HepG2 (cell line): ENCODE measurements around the gene RFC1. TPM values are rescaled to one million over a fixed set of nuclear protein-coding genes. Genes with fewer than 3 reads are reported as not detected.

Source experiments
- ASH2L ChIP-seq: fragments of 300-600, 200-600 bp; sonication (generic); IDR thresholded peaks from 2 replicates; pipeline ENCODE4 v1.7.0; 2017; ENCODE audit warnings: low read depth, mild to moderate bottlenecking, moderate library complexity, mixed read lengths, low read length; ENCODE audit not compliant: insufficient read length
- ATF4 ChIP-seq, 2 experiments: fragments of 450-650 bp in 1 of 2; sonication (generic) in 1 of 2; formaldehyde crosslinking; IDR thresholded peaks; 2 replicates each; pipeline versions ENCODE4 v1.5.0 to v1.8.0; 2020 to 2022; ENCODE audit warnings: mild to moderate bottlenecking in 1 of 2, missing genetic modification reagents in 1 of 2
- ATM ChIP-seq: fragments of 450-650 bp; IDR thresholded peaks from 2 replicates; pipeline ENCODE4 v1.7.1; 2017; ENCODE audit warnings: mild to moderate bottlenecking, borderline replicate concordance
- CEBPG ChIP-seq: IDR thresholded peaks from 2 replicates; pipeline ENCODE4 v1.6.1; 2016
- EP300 ChIP-seq, 3 experiments: sonication (generic) in 1 of 3; formaldehyde crosslinking in 1 of 3; IDR thresholded peaks; 2 replicates each; pipeline versions ENCODE4 v1.5.1 to v1.6.1; 2011 to 2020; ENCODE audit warnings: low read depth in 2 of 3, low read length in 2 of 3, borderline replicate concordance in 1 of 3, improper control_type of control experiment in 1 of 3, mild to moderate bottlenecking in 1 of 3, missing genetic modification reagents in 1 of 3, moderate library complexity in 1 of 3
- FOXO1 ChIP-seq: sonication (generic); formaldehyde crosslinking; IDR thresholded peaks from 2 replicates; pipeline ENCODE4 v1.4.0; 2020; ENCODE audit warnings: missing genetic modification reagents
- HNRNPL ChIP-seq: fragments of 200-400 bp; formaldehyde crosslinking; IDR thresholded peaks from 2 replicates; pipeline ENCODE4 v1.6.1; 2017; ENCODE audit warnings: mild to moderate bottlenecking, low read depth, low read length
- KAT8 ChIP-seq: IDR thresholded peaks from 2 replicates; pipeline ENCODE4 v1.6.1; 2016; ENCODE audit warnings: missing genetic modification reagents, missing compliant biosample characterization
- MTF1 ChIP-seq: sonication (generic); formaldehyde crosslinking; IDR thresholded peaks from 2 replicates; pipeline ENCODE4 v1.5.0; 2020; ENCODE audit warnings: missing genetic modification reagents
- RERE ChIP-seq: IDR thresholded peaks from 2 replicates; pipeline ENCODE4 v1.6.1; 2016; ENCODE audit warnings: low read depth, missing genetic modification reagents, missing compliant biosample characterization
- SOX6 ChIP-seq, 2 experiments: fragments of 450-650 bp in 1 of 2; sonication (generic) in 1 of 2; formaldehyde crosslinking in 1 of 2; IDR thresholded peaks; 2 replicates each; pipeline versions ENCODE4 v1.4.0 to v1.6.1; 2017 to 2020; ENCODE audit warnings: antibody characterized with exemption in 1 of 2, mild to moderate bottlenecking in 1 of 2, missing genetic modification reagents in 1 of 2
- ZGPAT ChIP-seq: IDR thresholded peaks from 2 replicates; pipeline ENCODE4 v1.6.1; 2016; ENCODE audit warnings: mild to moderate bottlenecking
- ZHX1 ChIP-seq: sonication (generic); formaldehyde crosslinking; IDR thresholded peaks from 2 replicates; pipeline ENCODE4 v1.8.1; 2022; ENCODE audit warnings: low read depth, mild to moderate bottlenecking, missing genetic modification reagents
- ZNF354B ChIP-seq: sonication (generic); formaldehyde crosslinking; IDR thresholded peaks from 2 replicates; pipeline ENCODE4 v1.8.0; 2022; ENCODE audit warnings: mild to moderate bottlenecking, missing genetic modification reagents
- ZNF567 ChIP-seq: sonication (generic); formaldehyde crosslinking; IDR thresholded peaks from 2 replicates; pipeline ENCODE4 v1.8.1; 2023; ENCODE audit warnings: mild to moderate bottlenecking, missing genetic modification reagents, borderline replicate concordance
- ZSCAN12 ChIP-seq: sonication (generic); formaldehyde crosslinking; IDR thresholded peaks from 2 replicates; pipeline ENCODE4 v1.9.0; 2021; ENCODE audit warnings: mild to moderate bottlenecking, missing genetic modification reagents
- ZSCAN5A ChIP-seq: sonication (generic); formaldehyde crosslinking; IDR thresholded peaks from 2 replicates; pipeline ENCODE4 v1.8.0; 2022; ENCODE audit warnings: mild to moderate bottlenecking, missing genetic modification reagents, borderline replicate concordance
- polyA plus RNA-seq, 8 experiments: library from polyadenylated mRNA; depleted of rRNA in 3 of 8; stranded (reverse) in 7 of 8; unstranded in 1 of 8; fragments of >200 nt; fragmentation: Illumina TruSeq in 4 of 8; extraction: Trizol in 4 of 8; gene quantifications; 2 replicates each; pipeline versions ENCODE4 v1.2.1 to v1.2.3, GENCODE V29; 2011 to 2016; ENCODE audit warnings: low read depth in 4 of 8, missing spikeins in 1 of 8, mixed read lengths in 1 of 8; ENCODE audit not compliant: insufficient read depth in 1 of 8
- total RNA-seq, 5 experiments: library from RNA; depleted of rRNA; stranded (reverse); fragments of >200 nt; fragmentation: Illumina TruSeq; extraction: Trizol; gene quantifications; 2 replicates each; pipeline ENCODE4 v1.2.3, GENCODE V29; 2016; ENCODE audit warnings: low read depth in 1 of 5

RFC1 gene
- total and polyA plus RNA-seq, 2 of the 13 experiments (the other 11 are each of a cell fraction or from before 2014, with no cell fraction given): 15.9 to 78.8 TPM

GRCh38 chr4:39337841-39338240 lies 28.3 kb downstream of the RFC1 start (continued):
- no peak for TF ChIP-seq ZHX1 (CRISPR knock-in tag)
- TF ChIP-seq ZSCAN5A (CRISPR knock-in tag): no peak
- TF ChIP-seq ZNF354B (CRISPR knock-in tag): no peak
- TF ChIP-seq ZSCAN12 (CRISPR knock-in tag): no peak
- no peak for TF ChIP-seq ATM
- TF ChIP-seq MTF1: no peak
- TF ChIP-seq CEBPG (CRISPR knock-in tag): peak; percentile 56; the same call in 1 of the 2 replicates
- TF ChIP-seq HNRNPL: no peak
- peak; percentile 80 for TF ChIP-seq ZGPAT
- TF ChIP-seq ASH2L: peak; percentile 47
- TF ChIP-seq FOXO1: peak; percentile 49; the same call in 1 of the 2 replicates
- peak in 1 of 2 experiments; percentile 91; a peak in 2 of 4 replicates for TF ChIP-seq EP300 (IDR thresholded peaks at IDR 0.05; ENCODE audit: low read depth in 2 of 2, low read length in 2 of 2)
- no peak for TF ChIP-seq EP300 (CRISPR knock-in tag; IDR thresholded peaks at IDR 0.05; ENCODE audit: borderline replicate concordance)
- TF ChIP-seq KAT8 (CRISPR knock-in tag): peak; percentile 58; the same call in 1 of the 2 replicates
- peak; percentile 75 for TF ChIP-seq RERE (CRISPR knock-in tag)
- peak in 1 of 2 experiments; percentile 53; a peak in 1 of 4 replicates for TF ChIP-seq ATF4 (CRISPR knock-in tag; IDR thresholded peaks at IDR 0.05)
- TF ChIP-seq ZNF567 (CRISPR knock-in tag): no peak
- TF ChIP-seq SOX6 (IDR thresholded peaks at IDR 0.05): no peak
- TF ChIP-seq SOX6 (CRISPR knock-in tag; IDR thresholded peaks at IDR 0.05): peak; percentile 78
